Measurements from ENCODE around the gene CEACAM3.

Gene CEACAM3

DNA sequence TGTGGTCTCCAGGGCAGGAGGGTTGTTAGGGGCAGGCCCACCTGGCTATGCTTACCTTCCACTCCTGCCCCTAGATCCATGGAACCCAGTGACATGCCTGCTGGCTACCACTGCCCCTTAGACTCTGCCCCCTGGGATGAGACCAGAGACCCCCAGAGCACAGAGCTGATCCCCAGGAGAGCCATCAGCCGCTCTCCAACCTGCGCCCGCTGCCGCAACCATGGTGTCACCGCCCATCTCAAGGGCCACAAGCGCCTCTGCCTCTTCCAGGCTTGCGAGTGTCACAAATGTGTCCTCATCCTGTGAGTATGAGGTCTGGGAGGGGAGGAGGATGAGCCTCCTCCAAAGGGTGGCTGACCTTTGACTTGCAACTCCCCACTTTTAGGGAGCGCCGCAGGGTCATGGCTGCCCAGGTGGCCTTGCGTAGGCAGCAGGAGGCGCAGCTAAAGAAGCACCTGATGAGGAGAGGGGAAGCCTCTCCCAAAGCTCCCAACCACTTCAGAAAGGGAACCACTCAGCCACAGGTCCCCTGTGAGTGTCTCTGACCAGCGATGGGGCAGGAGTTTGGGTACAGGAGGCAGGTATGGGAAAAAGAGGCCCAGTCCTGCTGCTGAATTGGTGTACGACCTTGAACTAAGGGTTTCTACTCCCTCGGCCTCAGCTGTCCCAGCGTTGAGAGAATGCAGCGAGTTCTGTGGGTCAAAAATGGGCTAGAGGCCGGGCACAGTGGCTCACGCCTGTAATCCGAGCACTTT is 51.1 kb downstream of the CEACAM3 start:
- ChIA-PET POLR2A (no interaction called here), CTCF (interaction anchor here (1.2 to 1.4 kb wide), 2 partner anchors 12 to 56 kb away, joined by 3 to 4 read pairs; partner anchors contain the start of gene RPS19)
- no peak for DNase-seq (ENCODE audit: extremely low spot score)
- TF ChIP-seq, protein P1, sequence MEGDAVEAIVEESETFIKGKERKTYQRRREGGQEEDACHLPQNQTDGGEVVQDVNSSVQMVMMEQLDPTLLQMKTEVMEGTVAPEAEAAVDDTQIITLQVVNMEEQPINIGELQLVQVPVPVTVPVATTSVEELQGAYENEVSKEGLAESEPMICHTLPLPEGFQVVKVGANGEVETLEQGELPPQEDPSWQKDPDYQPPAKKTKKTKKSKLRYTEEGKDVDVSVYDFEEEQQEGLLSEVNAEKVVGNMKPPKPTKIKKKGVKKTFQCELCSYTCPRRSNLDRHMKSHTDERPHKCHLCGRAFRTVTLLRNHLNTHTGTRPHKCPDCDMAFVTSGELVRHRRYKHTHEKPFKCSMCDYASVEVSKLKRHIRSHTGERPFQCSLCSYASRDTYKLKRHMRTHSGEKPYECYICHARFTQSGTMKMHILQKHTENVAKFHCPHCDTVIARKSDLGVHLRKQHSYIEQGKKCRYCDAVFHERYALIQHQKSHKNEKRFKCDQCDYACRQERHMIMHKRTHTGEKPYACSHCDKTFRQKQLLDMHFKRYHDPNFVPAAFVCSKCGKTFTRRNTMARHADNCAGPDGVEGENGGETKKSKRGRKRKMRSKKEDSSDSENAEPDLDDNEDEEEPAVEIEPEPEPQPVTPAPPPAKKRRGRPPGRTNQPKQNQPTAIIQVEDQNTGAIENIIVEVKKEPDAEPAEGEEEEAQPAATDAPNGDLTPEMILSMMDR (IDR thresholded peaks at IDR 0.05; ENCODE audit: control extremely low read depth, extremely low read depth, low read depth, missing control alignments): no peak

DNA sequence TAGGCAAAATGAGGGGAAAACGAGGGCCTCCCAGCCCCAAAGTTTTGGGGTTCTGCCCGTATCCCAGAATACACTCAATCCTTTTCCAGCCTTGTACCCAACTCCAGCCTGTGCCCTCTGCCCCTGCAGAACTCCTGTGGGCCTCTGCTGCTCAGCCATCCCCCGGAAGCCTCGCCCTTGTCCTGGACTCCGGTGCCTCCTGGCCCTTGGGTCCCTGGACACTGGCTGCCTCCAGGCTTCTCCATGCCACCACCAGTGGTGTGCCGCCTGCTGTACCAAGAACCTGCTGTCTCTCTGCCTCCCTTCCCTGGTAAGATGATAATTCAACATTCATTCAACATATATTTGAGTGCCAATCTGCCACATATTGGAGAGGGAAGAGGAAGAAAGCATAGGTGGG is 52.3 kb downstream of the CEACAM3 start:
- ChIA-PET POLR2A (no interaction called here), CTCF (interaction anchor here (0.9 to 3.9 kb wide), 5 partner anchors 11 to 95 kb away, joined by 3 to 21 read pairs (median 5); partner anchors contain the start of gene RPS19)
- no peak for DNase-seq (ENCODE audit: extremely low spot score)
- TF ChIP-seq, protein P1 (IDR thresholded peaks at IDR 0.05; ENCODE audit: control extremely low read depth, extremely low read depth, low read depth, missing control alignments): no peak

DNA sequence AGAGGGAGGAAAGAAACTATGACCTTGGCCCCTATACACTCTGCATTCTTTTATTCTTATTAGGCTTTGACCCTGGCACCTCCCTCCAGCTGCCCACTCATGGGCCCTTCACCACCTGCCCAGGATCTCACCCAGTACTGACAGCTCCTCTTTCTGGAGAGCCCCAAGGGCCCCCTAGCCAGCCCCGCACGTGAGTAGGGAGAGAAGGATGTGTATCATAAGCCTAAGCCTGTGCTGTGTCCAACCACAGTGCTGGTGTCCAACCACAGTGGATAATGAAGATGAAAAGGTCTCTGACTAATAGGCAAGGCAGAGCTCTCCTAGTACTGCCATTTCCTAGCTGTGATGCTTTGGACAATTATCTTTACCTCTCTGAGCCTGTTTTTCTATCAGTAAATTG is 52.7 kb downstream of the CEACAM3 start:
- TF ChIP-seq, protein P1 (IDR thresholded peaks at IDR 0.05; ENCODE audit: control extremely low read depth, extremely low read depth, low read depth, missing control alignments): no peak
- ChIA-PET POLR2A (no interaction called here), CTCF (interaction anchor here (0.9 to 3.9 kb wide), 5 partner anchors 10 to 186 kb away, joined by 3 to 21 read pairs (median 5); partner anchors contain the start of gene RPS19)
- DNase-seq (ENCODE audit: extremely low spot score): no peak

DNA sequence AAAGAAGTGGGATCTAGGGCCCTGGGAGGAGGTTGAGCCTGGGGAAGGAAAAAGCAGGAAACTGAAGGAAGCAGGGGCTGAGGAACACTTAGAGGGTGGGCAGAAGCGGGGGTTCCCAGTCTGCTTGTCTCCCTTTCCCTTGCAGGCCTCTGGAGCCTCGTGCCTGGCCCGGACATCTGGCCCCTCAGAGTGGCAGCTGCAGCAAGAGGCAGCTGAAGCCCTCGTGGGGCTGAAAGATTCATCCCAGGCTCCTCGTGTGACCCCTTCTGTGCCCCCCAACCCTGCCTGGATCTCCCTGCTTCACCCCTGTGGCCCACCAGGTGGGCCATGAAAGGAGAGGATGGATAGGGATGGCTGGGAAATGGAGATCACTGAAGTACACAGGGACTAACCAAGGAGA is 54.0 kb downstream of the CEACAM3 start:
- DNase-seq (ENCODE audit: extremely low spot score): no peak
- ChIA-PET POLR2A (interaction anchor here (0.7 kb wide), 1 partner anchor 556 kb away, joined by 4 read pairs; no protein-coding TSS in a partner anchor), CTCF (interaction anchor here (0.7 to 3.9 kb wide), 5 partner anchors 9 to 185 kb away, joined by 3 to 21 read pairs (median 8); partner anchors contain the start of gene RPS19)
- TF ChIP-seq, protein P1 (IDR thresholded peaks at IDR 0.05; ENCODE audit: control extremely low read depth, extremely low read depth, low read depth, missing control alignments): no peak

DNA sequence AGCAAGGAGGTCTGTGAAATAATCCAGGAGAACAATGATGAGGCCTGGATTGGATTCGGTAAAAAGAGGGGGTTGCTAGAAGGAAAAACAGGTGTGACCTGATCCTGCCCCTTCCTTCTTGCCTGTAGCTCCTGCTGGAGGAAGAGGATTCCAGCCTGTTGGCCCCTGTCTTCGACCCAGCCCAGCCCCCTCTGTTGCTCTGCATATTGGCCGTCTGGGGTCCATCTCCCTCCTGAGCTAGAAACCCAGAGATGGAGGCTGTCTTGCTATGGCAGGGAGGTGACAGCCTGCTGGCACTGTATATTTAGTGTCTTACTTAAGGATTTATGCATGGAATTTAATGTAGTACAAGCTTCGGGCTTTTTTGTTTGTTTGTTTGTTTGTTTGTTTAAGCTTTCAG is 55.1 kb downstream of the CEACAM3 start:
- no peak for DNase-seq (ENCODE audit: extremely low spot score)
- TF ChIP-seq, protein P1 (IDR thresholded peaks at IDR 0.05; ENCODE audit: control extremely low read depth, extremely low read depth, low read depth, missing control alignments): no peak
- ChIA-PET POLR2A (no interaction called here), CTCF (interaction anchor here (1.2 to 3.9 kb wide), 3 partner anchors 14 to 57 kb away, joined by 3 to 21 read pairs (median 8); no protein-coding TSS in a partner anchor)

DNA sequence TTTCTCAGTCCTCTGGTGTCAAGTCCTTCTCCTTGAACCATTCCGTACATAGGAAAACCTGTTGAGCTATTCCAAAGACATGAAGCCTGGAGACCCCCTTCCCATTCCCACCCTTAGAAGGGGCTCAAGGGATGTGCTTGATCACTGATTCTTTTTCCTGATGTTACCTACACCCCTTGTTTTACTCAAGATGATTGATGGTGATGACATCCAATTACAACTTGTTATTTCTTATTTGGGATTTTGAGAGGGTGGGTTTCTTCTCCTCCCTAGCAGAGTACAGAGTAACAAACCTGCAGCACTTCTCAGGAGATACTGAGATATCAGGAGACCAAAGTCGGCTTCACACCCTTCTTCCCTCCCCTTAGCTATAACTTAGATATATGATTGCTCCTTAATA is 57.0 kb downstream of the CEACAM3 start:
- ChIA-PET POLR2A (no interaction called here), CTCF (interaction anchor here (1.0 to 1.4 kb wide), 2 partner anchors 9 to 68 kb away, joined by 3 read pairs; no protein-coding TSS in a partner anchor)
- no peak for DNase-seq (ENCODE audit: extremely low spot score)
- TF ChIP-seq, protein P1 (IDR thresholded peaks at IDR 0.05; ENCODE audit: control extremely low read depth, extremely low read depth, low read depth, missing control alignments): no peak

Measured in GM10248 (cell line).